Cardiac fibroblast (primary cell): ENCODE results near the gene JMJD1C.

Source experiments
- DNase-seq, 2 donors: peaks; one replicate each; pipeline versions ENCODE4 v3.0.0 to v3.0.0-alpha.2; 2010; ENCODE audit warnings: low read depth in 2 of 2
- H3K4me3 ChIP-seq, 2 donors: replicated peaks in 1 of 2; 1 replicate in 1 of 2; 2 replicates in 1 of 2; pipeline ENCODE4 v1.5.1; 2011; ENCODE audit warnings: low read depth in 2 of 2, low read length in 2 of 2, mild to moderate bottlenecking in 2 of 2, moderate library complexity in 1 of 2
- CTCF ChIP-seq: IDR thresholded peaks from one replicate; pipeline ENCODE4 v1.5.1; 2011; ENCODE audit warnings: low read depth, mild to moderate bottlenecking, low read length, inconsistent platforms

JMJD1C gene

GRCh38 chr10:63204667-63205391, 260.9 kb downstream of the JMJD1C start:
- no peak for TF ChIP-seq CTCF
- DNase-seq = no peak
- no peak overlapping the region for H3K4me3 ChIP-seq

GRCh38 chr10:63201118-63201517, 264.7 kb downstream of the JMJD1C start:
- no peak for TF ChIP-seq CTCF
- H3K4me3 ChIP-seq = no peak overlapping the region
- DNase-seq = no peak

- H3K4me3 ChIP-seq = no peak overlapping the region
- no peak for DNase-seq
- no peak for TF ChIP-seq CTCF
Measured at GRCh38 chr10:63200431-63200830, 265.3 kb downstream of the JMJD1C start.

- H3K4me3 ChIP-seq = no peak overlapping the region
- TF ChIP-seq CTCF = no peak
- no peak for DNase-seq
Measured at GRCh38 chr10:63199716-63200115, 266.1 kb downstream of the JMJD1C start.

GRCh38 chr10:63197344-63198092, 268.3 kb downstream of the JMJD1C start:
- DNase-seq = peak; percentile 88 to 89
- H3K4me3 ChIP-seq = no peak overlapping the region
- no peak for TF ChIP-seq CTCF

GRCh38 chr10:63192826-63193225, 273.0 kb downstream of the JMJD1C start:
- DNase-seq = peak in 1 of 2 donors; percentile 54

More at GRCh38 chr10:63192826-63193225, 273.0 kb downstream of the JMJD1C start:
- H3K4me3 ChIP-seq = no peak overlapping the region
- TF ChIP-seq CTCF = no peak
